ENCODE data around the gene HLA-DRB5.
A peak's percentile ranks its signal among the peaks of the same experiment; 100 is the strongest.

The HLA-DRB5 gene

DNA sequence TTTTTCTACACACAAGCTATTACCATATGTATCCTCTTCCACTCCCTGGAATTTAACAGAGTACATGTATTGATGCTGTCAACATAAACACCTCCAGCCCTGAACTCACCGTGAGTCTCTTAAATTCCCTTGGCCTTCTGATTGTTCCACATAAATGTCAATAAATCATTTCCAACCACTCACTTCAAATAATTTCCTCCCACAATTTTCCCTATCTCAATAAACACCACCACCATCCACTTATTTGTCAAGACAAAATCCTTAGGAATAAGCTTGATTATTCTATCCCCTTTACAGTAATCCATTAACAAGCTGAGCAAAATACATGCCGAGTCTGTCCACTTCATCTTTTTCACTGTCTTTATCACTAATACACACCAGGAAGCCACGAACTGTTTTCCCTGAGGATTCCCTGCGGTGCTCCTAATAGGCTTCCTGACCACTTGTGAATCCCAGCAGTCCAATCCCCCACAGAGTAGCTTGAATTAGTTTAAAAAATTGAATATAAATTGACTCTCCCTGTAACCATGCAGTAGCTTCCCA is 40.3 kb upstream of the HLA-DRB5 start:
- no peaks in the 10 kb centered on the region for H3K4me1 ChIP-seq (ENCODE audit: control insufficient read depth in 1 of 2, insufficient read depth in 2 of 2, low read length in 2 of 2)

DNA sequence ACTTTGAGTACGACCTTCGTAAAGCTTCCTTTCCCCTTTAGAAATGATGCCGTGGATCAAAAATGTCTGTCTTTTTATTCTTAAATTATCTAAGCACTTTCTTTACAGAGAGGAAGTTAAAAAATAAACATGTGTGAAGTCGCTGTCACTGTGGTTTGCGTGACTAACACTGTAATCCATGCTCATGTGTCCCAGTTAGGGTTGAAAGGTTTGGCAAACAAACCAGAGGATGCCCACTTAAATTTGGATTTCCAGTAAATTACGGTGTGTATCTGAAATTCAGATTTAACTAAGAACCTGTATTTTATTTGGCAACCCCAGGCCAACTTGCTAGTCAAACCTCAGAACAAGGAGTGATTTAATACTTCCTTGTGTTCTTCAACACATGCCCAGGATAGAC is 38.5 kb upstream of the HLA-DRB5 start:
- Histone ChIP-seq H2AFZ (ENCODE audit: insufficient read depth, low read length, poor library complexity) (no peak overlapping the region), H3K27ac (ENCODE audit: low read depth, low read length) (no peak overlapping the region), H3K23ac (ENCODE audit: low read length) (no peak overlapping the region), H3K18ac (ENCODE audit: low read length) (no peak overlapping the region), H3K4me2 (ENCODE audit: low read length) (no peak overlapping the region), H2BK12ac (ENCODE audit: low read length) (no peak overlapping the region), H3K79me2 (ENCODE audit: control insufficient read depth, insufficient read depth, low read length, poor library complexity) (no peaks in the 10 kb centered on the region), H3K4ac (ENCODE audit: low read depth, low read length) (no peak overlapping the region), H3K9me3 (ENCODE audit: insufficient read depth, low read depth, low read length) (no peaks in the 10 kb centered on the region), H4K12ac (ENCODE audit: low read depth, low read length) (no peak overlapping the region), H4K8ac (ENCODE audit: low read depth, low read length) (no peak overlapping the region), H3K14ac (ENCODE audit: low read length) (no peak overlapping the region), H2AK5ac (ENCODE audit: low read length) (no peak overlapping the region), H3K79me1 (ENCODE audit: low read length) (no peaks in the 10 kb centered on the region), H3K4me1 (ENCODE audit: control insufficient read depth in 1 of 2, insufficient read depth in 2 of 2, low read length in 2 of 2) (no peaks in the 10 kb centered on the region), H4K91ac (ENCODE audit: low read depth, low read length) (no peak overlapping the region), H3K9ac (ENCODE audit: low read length) (no peak overlapping the region), H3K27me3 (ENCODE audit: insufficient read depth, low read length) (no peaks in the 10 kb centered on the region), H3K36me3 (ENCODE audit: control insufficient read depth in 1 of 2, insufficient read depth in 2 of 2, low read length in 2 of 2) (no peaks in the 10 kb centered on the region), H2BK5ac (ENCODE audit: low read depth, low read length, poor library complexity) (no peak overlapping the region), H2BK120ac (ENCODE audit: insufficient read depth, low read length, poor library complexity) (no peak overlapping the region), H3K4me3 (ENCODE audit: low read depth, low read length) (no peak overlapping the region)
- WGBS (ENCODE audit: extremely low coverage, insufficient coverage, insufficient read length), result no CpG with 5 or more reads among the region's 6 CpGs
- no peak for DNase-seq

More for the DNA sequence above, 40.3 kb upstream of the HLA-DRB5 start:
- Histone ChIP-seq H3K27me3 (ENCODE audit: insufficient read depth, low read length) (no peaks in the 10 kb centered on the region), H3K4me2 (ENCODE audit: low read length) (no peak overlapping the region), H4K8ac (ENCODE audit: low read depth, low read length) (no peak overlapping the region), H3K27ac (ENCODE audit: low read depth, low read length) (no peak overlapping the region), H3K9me3 (ENCODE audit: insufficient read depth, low read depth, low read length) (no peaks in the 10 kb centered on the region), H3K14ac (ENCODE audit: low read length) (no peak overlapping the region), H2AK5ac (ENCODE audit: low read length) (no peak overlapping the region), H4K91ac (ENCODE audit: low read depth, low read length) (no peak overlapping the region), H4K12ac (ENCODE audit: low read depth, low read length) (no peak overlapping the region), H3K79me2 (ENCODE audit: control insufficient read depth, insufficient read depth, low read length, poor library complexity) (no peaks in the 10 kb centered on the region), H3K9ac (ENCODE audit: low read length) (no peak overlapping the region), H3K23ac (ENCODE audit: low read length) (no peak overlapping the region), H3K79me1 (ENCODE audit: low read length) (no peaks in the 10 kb centered on the region), H2AFZ (ENCODE audit: insufficient read depth, low read length, poor library complexity) (no peak overlapping the region), H2BK12ac (ENCODE audit: low read length) (no peak overlapping the region), H2BK120ac (ENCODE audit: insufficient read depth, low read length, poor library complexity) (no peak overlapping the region), H3K18ac (ENCODE audit: low read length) (no peak overlapping the region), H3K36me3 (ENCODE audit: control insufficient read depth in 1 of 2, insufficient read depth in 2 of 2, low read length in 2 of 2) (no peaks in the 10 kb centered on the region), H3K4me3 (ENCODE audit: low read depth, low read length) (no peak overlapping the region), H3K4ac (ENCODE audit: low read depth, low read length) (no peak overlapping the region), H2BK5ac (ENCODE audit: low read depth, low read length, poor library complexity) (no peak overlapping the region)
- no peak for DNase-seq
- no CpG with 5 or more reads among the region's 4 CpGs for WGBS (ENCODE audit: extremely low coverage, insufficient coverage, insufficient read length)

DNA sequence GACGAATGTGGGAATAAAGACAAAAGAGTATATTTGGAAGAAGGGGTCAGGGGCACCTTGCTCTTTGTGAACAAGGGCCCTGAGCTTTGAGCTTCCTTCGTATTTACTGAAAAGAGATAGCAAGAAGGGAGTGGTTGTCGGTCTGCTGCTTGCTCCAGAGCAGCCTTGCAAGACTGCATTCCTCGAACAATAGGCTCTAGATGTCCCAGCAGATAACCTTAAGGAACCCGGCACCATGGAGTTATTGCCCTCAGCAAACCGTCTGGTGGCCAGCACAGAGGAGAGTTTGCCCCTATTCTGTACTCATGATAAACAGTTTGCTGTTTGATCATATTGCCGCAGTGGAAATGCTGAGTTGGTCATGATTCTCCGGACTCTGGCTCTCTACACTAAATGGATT is 36.9 kb upstream of the HLA-DRB5 start:
- no peak overlapping the region for H3K23ac ChIP-seq (ENCODE audit: low read length)
- H3K9me3 ChIP-seq (ENCODE audit: insufficient read depth, low read depth, low read length), result no peaks in the 10 kb centered on the region
- H3K9ac ChIP-seq (ENCODE audit: low read length), result no peak overlapping the region
- no peak overlapping the region for H4K12ac ChIP-seq (ENCODE audit: low read depth, low read length)
- no peak overlapping the region for H2BK12ac ChIP-seq (ENCODE audit: low read length)
- no peak overlapping the region for H3K4ac ChIP-seq (ENCODE audit: low read depth, low read length)
- H3K36me3 ChIP-seq (ENCODE audit: control insufficient read depth in 1 of 2, insufficient read depth in 2 of 2, low read length in 2 of 2), result no peaks in the 10 kb centered on the region
- no peak overlapping the region for H4K8ac ChIP-seq (ENCODE audit: low read depth, low read length)
- no peaks in the 10 kb centered on the region for H3K79me2 ChIP-seq (ENCODE audit: control insufficient read depth, insufficient read depth, low read length, poor library complexity)
- H3K27ac ChIP-seq (ENCODE audit: low read depth, low read length), result no peak overlapping the region
- H3K27me3 ChIP-seq (ENCODE audit: insufficient read depth, low read length), result no peaks in the 10 kb centered on the region
- H3K4me3 ChIP-seq (ENCODE audit: low read depth, low read length), result no peak overlapping the region
- no peak overlapping the region for H2BK120ac ChIP-seq (ENCODE audit: insufficient read depth, low read length, poor library complexity)
- no peak overlapping the region for H3K14ac ChIP-seq (ENCODE audit: low read length)
- H3K4me2 ChIP-seq (ENCODE audit: low read length), result no peak overlapping the region
- H2AFZ ChIP-seq (ENCODE audit: insufficient read depth, low read length, poor library complexity), result no peak overlapping the region
- DNase-seq, result peak in 1 of 2 donors; percentile 82
- no peak overlapping the region for H4K91ac ChIP-seq (ENCODE audit: low read depth, low read length)
- H3K79me1 ChIP-seq (ENCODE audit: low read length), result no peaks in the 10 kb centered on the region
- no peak overlapping the region for H2BK5ac ChIP-seq (ENCODE audit: low read depth, low read length, poor library complexity)
- WGBS (ENCODE audit: extremely low coverage, insufficient coverage, insufficient read length), result no CpG with 5 or more reads among the region's 8 CpGs
- no peak overlapping the region for H3K18ac ChIP-seq (ENCODE audit: low read length)
- no peak overlapping the region for H2AK5ac ChIP-seq (ENCODE audit: low read length)
- no peaks in the 10 kb centered on the region for H3K4me1 ChIP-seq (ENCODE audit: control insufficient read depth in 1 of 2, insufficient read depth in 2 of 2, low read length in 2 of 2)

DNA sequence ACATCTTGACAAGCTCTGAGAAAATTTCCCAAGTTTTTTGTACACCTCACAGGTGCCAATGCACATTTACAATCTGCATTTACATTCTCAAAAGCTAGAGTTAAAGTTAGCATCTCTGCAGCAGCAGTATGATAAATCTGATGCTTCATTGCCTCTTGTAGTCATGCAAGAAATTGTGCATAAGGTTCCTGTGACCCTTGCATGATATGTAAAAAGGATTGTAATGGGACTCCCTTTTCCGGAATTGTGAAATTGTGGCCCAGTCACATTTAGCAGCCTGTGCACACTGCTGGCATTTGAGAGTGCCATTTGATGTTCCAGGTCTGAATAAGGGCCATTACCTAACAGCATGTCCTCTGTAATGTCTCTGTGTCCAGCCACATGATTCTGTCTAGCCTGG is 35.4 kb upstream of the HLA-DRB5 start:
- H3K4me2 ChIP-seq (ENCODE audit: low read length), result no peak overlapping the region
- no peaks in the 10 kb centered on the region for H3K27me3 ChIP-seq (ENCODE audit: insufficient read depth, low read length)
- no peaks in the 10 kb centered on the region for H3K4me1 ChIP-seq (ENCODE audit: control insufficient read depth in 1 of 2, insufficient read depth in 2 of 2, low read length in 2 of 2)
- no peaks in the 10 kb centered on the region for H3K79me2 ChIP-seq (ENCODE audit: control insufficient read depth, insufficient read depth, low read length, poor library complexity)
- no peak overlapping the region for H2AK5ac ChIP-seq (ENCODE audit: low read length)
- H2AFZ ChIP-seq (ENCODE audit: insufficient read depth, low read length, poor library complexity), result no peak overlapping the region
- no peak overlapping the region for H3K23ac ChIP-seq (ENCODE audit: low read length)
- no peak overlapping the region for H2BK5ac ChIP-seq (ENCODE audit: low read depth, low read length, poor library complexity)
- DNase-seq, result peak in 1 of 2 donors; percentile 58
- H3K9me3 ChIP-seq (ENCODE audit: insufficient read depth, low read depth, low read length), result no peaks in the 10 kb centered on the region
- no peak overlapping the region for H3K4ac ChIP-seq (ENCODE audit: low read depth, low read length)
- no peak overlapping the region for H3K18ac ChIP-seq (ENCODE audit: low read length)
- H3K9ac ChIP-seq (ENCODE audit: low read length), result no peak overlapping the region
- no peak overlapping the region for H3K14ac ChIP-seq (ENCODE audit: low read length)
- no peak overlapping the region for H4K12ac ChIP-seq (ENCODE audit: low read depth, low read length)
- no peak overlapping the region for H2BK120ac ChIP-seq (ENCODE audit: insufficient read depth, low read length, poor library complexity)
- no CpG with 5 or more reads among the region's 1 CpG for WGBS (ENCODE audit: extremely low coverage, insufficient coverage, insufficient read length)
- H4K8ac ChIP-seq (ENCODE audit: low read depth, low read length), result no peak overlapping the region
- H3K4me3 ChIP-seq (ENCODE audit: low read depth, low read length), result no peak overlapping the region
- H4K91ac ChIP-seq (ENCODE audit: low read depth, low read length), result no peak overlapping the region
- no peaks in the 10 kb centered on the region for H3K79me1 ChIP-seq (ENCODE audit: low read length)
- H3K27ac ChIP-seq (ENCODE audit: low read depth, low read length), result no peak overlapping the region
- no peaks in the 10 kb centered on the region for H3K36me3 ChIP-seq (ENCODE audit: control insufficient read depth in 1 of 2, insufficient read depth in 2 of 2, low read length in 2 of 2)
- H2BK12ac ChIP-seq (ENCODE audit: low read length), result no peak overlapping the region

All from trophoblast cell (in vitro differentiated cells and primary cell).